Activated B cell treated with CpG ODN at 0.5 μM for 24 hours (primary cell): ENCODE results near the gene HACD2. TPM values are rescaled to one million over a fixed set of nuclear protein-coding genes. Genes with fewer than 3 reads are reported as not detected.

Source experiments
- ATAC-seq: fragments of 200-7000 bp; cut with Tn5 transposase; one replicate; pipeline ENCODE4 v1.10.0; 2021; ENCODE audit warnings: low read depth, mild to moderate bottlenecking, moderate library complexity
- CTCF ChIA-PET: fragments of 350-600 bp; sonication (Branson Sonifier 250); formaldehyde crosslinking; loops from one replicate; lab custom pipeline; 2021; ENCODE audit warnings: antibody characterized with exemption; lab: Charles Lee
- POLR2A ChIA-PET: fragments of 350-600 bp; sonication (Branson Sonifier 250); formaldehyde crosslinking; loops from one replicate; lab custom pipeline; 2021; ENCODE audit warnings: antibody characterized with exemption; lab: Charles Lee
- DNase-seq: peaks from one replicate; pipeline ENCODE4 v3.0.0; 2022
- H3K27ac Mint-ChIP-seq: one replicate; pipeline ENCODE4 v1.8.0; 2020; ENCODE audit warnings: mixed read lengths
- H3K27me3 Mint-ChIP-seq: one replicate; pipeline ENCODE4 v1.8.0; 2021; ENCODE audit warnings: mixed read lengths
- H3K36me3 Mint-ChIP-seq: one replicate; pipeline ENCODE4 v1.8.0; 2021; ENCODE audit warnings: low read depth, mixed read lengths
- H3K4me1 Mint-ChIP-seq: one replicate; pipeline ENCODE4 v1.8.0; 2021; ENCODE audit warnings: mixed read lengths
- H3K4me3 Mint-ChIP-seq: one replicate; pipeline ENCODE4 v1.8.0; 2020; ENCODE audit warnings: mild to moderate bottlenecking, mixed read lengths
- H3K9me3 Mint-ChIP-seq: one replicate; pipeline ENCODE4 v1.8.0; 2020; ENCODE audit warnings: mixed read lengths
- intact Hi-C: fragments of 100-400 bp; cut with micrococcal nuclease; formaldehyde crosslinking; loops from one replicate; pipeline ENCODE4 v1.15.1; 2024
- total RNA-seq: library from RNA; stranded (reverse); gene quantifications from 2 replicates; pipeline ENCODE4 v1.2.3, GENCODE V29; 2022
- TF ChIP-seq, protein P1 (sequence below): fragments of 200-600 bp; IDR thresholded peaks from one replicate; pipeline ENCODE4 v1.8.0; 2022; ENCODE audit warnings: antibody characterized with exemption, mild to moderate bottlenecking

Gene HACD2
- total RNA-seq, 1 donor from 2014 or later: 32.9 TPM

DNA sequence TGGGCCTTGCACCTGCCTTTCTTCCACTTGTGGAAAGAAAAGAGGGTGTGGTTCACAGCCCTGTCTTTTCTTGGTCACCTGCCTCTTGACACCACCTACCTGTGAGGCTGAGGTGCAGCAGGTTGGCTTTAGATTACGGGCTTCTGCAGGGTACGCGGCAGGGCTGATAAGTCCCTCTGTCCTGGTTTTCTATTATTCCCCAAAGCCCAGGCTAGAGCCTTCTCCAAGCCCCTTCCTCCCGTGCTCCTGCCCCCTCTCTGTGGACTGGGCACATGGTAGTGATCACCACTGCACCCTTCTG lies 44.8 kb upstream of the HACD2 start:
- POLR2A ChIA-PET: no interaction called here
- intact Hi-C loops: no loop called here

DNA sequence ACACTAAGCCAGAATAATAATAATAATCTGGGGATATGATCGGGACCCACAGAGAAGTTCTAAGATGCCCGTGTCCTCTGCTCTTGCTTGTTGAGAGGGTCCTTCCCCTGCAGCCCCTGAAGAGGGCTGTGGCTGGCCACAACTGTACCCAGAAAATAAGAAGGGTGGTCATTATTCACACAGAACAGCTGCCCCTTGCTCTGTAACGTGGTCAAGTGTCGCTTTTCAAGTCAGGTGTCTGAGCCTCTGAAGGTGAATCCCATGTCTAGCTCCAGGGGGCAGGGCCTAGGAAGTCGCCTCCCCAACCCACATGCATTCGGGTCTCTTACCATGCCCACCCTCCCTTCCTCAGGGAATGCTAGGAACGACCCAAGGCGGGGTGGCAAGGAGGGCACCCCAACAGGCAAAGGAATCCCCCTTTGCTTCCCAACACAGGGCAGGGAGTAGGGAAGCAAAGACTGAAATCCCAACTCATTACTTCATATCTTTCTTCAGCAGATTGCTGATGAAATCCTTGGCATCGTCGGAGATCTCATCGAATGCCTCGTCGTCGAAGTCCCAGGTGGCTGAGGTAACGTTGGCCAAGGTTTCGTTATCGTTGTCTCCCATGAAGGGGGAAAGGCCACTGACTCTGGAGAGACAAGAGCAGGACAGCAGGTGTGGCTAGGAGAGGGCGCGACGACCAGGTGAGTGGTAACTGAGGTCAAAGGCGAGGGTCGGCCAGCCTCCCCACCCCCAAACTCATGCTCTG lies 44.3 kb upstream of the HACD2 start:
- DNase-seq: no peak
- peaks cover 5% of the 10 kb centered on the region for H3K36me3 Mint-ChIP-seq

More for the DNA sequence above, 44.8 kb upstream of the HACD2 start:
- H3K4me1 Mint-ChIP-seq: no peaks in the 10 kb centered on the region
- H3K4me3 Mint-ChIP-seq: no peak overlapping the region
- no peaks in the 10 kb centered on the region for H3K9me3 Mint-ChIP-seq
- DNase-seq: no peak
- H3K36me3 Mint-ChIP-seq: peaks cover 5% of the 10 kb centered on the region
- CTCF ChIA-PET: no interaction called here
- TF ChIP-seq, protein P1, sequence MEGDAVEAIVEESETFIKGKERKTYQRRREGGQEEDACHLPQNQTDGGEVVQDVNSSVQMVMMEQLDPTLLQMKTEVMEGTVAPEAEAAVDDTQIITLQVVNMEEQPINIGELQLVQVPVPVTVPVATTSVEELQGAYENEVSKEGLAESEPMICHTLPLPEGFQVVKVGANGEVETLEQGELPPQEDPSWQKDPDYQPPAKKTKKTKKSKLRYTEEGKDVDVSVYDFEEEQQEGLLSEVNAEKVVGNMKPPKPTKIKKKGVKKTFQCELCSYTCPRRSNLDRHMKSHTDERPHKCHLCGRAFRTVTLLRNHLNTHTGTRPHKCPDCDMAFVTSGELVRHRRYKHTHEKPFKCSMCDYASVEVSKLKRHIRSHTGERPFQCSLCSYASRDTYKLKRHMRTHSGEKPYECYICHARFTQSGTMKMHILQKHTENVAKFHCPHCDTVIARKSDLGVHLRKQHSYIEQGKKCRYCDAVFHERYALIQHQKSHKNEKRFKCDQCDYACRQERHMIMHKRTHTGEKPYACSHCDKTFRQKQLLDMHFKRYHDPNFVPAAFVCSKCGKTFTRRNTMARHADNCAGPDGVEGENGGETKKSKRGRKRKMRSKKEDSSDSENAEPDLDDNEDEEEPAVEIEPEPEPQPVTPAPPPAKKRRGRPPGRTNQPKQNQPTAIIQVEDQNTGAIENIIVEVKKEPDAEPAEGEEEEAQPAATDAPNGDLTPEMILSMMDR: no peak
- no peaks in the 10 kb centered on the region for H3K27me3 Mint-ChIP-seq
- ATAC-seq: no peak
- no peak overlapping the region for H3K27ac Mint-ChIP-seq

DNA sequence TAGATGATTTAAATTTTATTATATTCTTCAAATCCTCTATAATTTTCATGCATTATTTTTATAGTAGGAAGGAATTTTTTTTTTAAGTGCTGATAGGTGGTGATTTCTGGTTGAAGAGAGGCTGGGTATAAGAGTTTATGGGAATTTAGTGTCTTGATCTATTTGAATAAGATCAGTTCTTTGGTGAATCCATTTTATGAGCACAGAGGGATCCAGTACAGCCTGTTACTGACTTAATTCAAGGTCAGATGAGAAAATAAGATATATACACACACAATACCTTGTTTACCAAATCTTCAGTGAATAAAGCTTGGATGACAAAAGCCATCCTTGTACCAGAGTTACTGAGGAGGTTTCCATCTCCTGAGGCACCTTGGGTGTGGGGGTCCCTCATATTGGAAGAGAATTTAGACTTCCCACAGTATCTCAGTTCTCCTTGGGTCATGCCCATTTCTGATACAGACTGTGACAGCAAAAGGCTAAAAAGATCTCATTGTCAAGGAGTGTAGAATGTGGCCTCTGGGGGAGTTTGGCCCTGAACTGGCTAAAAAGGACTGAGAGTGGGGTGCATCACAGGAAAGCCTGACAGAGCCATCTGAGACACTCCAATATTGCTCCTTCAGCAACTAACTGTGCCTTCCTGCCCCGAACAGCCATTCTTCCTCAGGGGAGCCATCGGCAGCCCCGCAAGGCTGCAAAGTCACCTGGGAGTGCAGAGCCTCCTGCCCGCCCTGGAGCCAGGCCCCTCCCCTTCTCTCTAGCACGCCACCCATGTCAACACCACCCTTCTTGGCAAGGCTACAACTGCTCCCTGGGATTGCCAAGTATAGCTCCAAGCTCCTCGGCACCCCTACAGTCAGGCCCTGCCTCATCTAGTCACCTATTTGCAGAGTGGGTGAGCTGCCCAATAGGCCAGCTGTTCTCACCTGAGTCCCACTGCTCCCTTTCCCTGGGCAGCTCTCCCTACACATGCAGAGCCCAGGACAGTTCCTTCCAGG lies 43.1 kb upstream of the HACD2 start:
- TF ChIP-seq, protein P1: no peak
- ATAC-seq (no peak), DNase-seq (no peak)
- H3K4me3 Mint-ChIP-seq: no peak overlapping the region
- peaks cover 2% of the 10 kb centered on the region for H3K36me3 Mint-ChIP-seq
- ChIA-PET POLR2A (no interaction called here), CTCF (interaction anchor here (1.1 kb wide), 1 partner anchor 11 kb away, joined by 3 read pairs; no protein-coding TSS in a partner anchor)
- intact Hi-C loops: no loop called here
- no peak overlapping the region for H3K27ac Mint-ChIP-seq
- no peaks in the 10 kb centered on the region for H3K4me1 Mint-ChIP-seq
- no peaks in the 10 kb centered on the region for H3K9me3 Mint-ChIP-seq
- H3K27me3 Mint-ChIP-seq: no peaks in the 10 kb centered on the region

More for the DNA sequence above, 44.3 kb upstream of the HACD2 start:
- Mint-ChIP-seq H3K27me3 (no peaks in the 10 kb centered on the region), H3K9me3 (no peaks in the 10 kb centered on the region), H3K4me3 (no peak overlapping the region), H3K27ac (no peak overlapping the region), H3K4me1 (no peaks in the 10 kb centered on the region)
- TF ChIP-seq, protein P1: no peak
- POLR2A ChIA-PET: no interaction called here
- CTCF ChIA-PET: interaction anchor here (1.0 kb wide), 1 partner anchor 13 kb away, joined by 4 read pairs; no protein-coding TSS in a partner anchor
- intact Hi-C loops: no loop called here
- no peak for ATAC-seq

DNA sequence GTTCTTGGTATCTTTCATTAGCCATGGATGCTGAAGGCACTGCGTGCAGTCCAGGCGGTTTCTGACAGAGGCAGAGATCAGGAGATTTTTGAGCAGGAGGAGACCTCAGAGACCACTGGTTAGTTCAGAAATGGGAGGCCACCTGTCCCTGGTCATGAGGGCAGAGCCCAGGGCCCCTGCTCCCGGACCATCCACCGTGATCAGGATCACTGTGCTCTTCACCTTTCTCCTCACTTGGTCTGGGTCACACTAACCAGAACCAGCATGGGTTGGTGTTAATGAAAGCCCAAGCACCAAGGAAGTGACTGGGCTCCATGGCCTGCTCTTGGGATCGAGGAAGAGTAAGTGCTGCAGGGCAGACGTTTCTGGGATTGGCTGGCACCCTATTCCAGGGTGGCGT lies 42.0 kb upstream of the HACD2 start:
- POLR2A ChIA-PET: no interaction called here
- TF ChIP-seq, protein P1: no peak
- H3K27ac Mint-ChIP-seq: no peak overlapping the region
- CTCF ChIA-PET: no interaction called here
- H3K4me1 Mint-ChIP-seq: no peaks in the 10 kb centered on the region
- no peak for DNase-seq
- H3K36me3 Mint-ChIP-seq: peaks cover 2% of the 10 kb centered on the region
- no peak for ATAC-seq
- H3K4me3 Mint-ChIP-seq: no peak overlapping the region
- intact Hi-C loops: no loop called here
- H3K27me3 Mint-ChIP-seq: no peaks in the 10 kb centered on the region
- no peaks in the 10 kb centered on the region for H3K9me3 Mint-ChIP-seq

DNA sequence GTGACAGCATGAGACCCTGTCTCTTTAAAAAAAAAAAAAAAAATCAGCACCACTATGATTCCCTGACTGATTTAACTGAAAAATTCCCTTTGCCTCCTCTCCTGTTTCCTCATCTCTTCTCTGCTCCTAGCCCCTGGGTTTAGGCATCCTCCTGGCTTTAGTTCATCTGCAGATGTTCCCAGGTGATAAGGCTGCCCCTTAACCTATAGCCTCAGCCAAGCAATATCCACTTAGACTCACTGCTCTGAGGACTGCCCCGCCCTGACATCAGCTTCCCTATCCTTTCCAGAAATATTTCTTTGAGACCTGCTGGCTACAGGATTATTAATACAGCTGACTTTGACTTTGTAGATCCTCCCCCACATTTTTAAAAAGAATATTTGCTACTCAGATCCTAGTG lies 39.4 kb upstream of the HACD2 start:
- ChIA-PET CTCF (no interaction called here), POLR2A (no interaction called here)
- H3K9me3 Mint-ChIP-seq: no peaks in the 10 kb centered on the region
- H3K4me1 Mint-ChIP-seq: peaks cover 2% of the 10 kb centered on the region
- H3K36me3 Mint-ChIP-seq: no peaks in the 10 kb centered on the region
- no peaks in the 10 kb centered on the region for H3K27me3 Mint-ChIP-seq
- no peak overlapping the region for H3K4me3 Mint-ChIP-seq
- ATAC-seq: no peak
- no peak overlapping the region for H3K27ac Mint-ChIP-seq
- TF ChIP-seq, protein P1: no peak
- no peak for DNase-seq
- intact Hi-C loops: no loop called here
